Endothelial cell of umbilical vein (primary cell): ENCODE measurements around the gene ATAT1. TPM values are rescaled to one million over a fixed set of nuclear protein-coding genes. Genes with fewer than 3 reads are reported as not detected.

ENCODE experiments used
- BruUV-seq: library from RNA; stranded (reverse); fragments of 400-500 nt; replicated peaks from 2 replicates; lab custom pipeline; 2021; lab: Mats Ljungman, UMichigan
- CTCF ChIA-PET: fragments of 300-600, 350-600 bp; sonication (Branson Sonifier 250); formaldehyde crosslinking; loops from one replicate; lab custom pipeline; 2021; ENCODE audit warnings: antibody characterized with exemption, inconsistent platforms; lab: Charles Lee
- POLR2A ChIA-PET: fragments of 300-600, 350-600 bp; sonication (Branson Sonifier 250); formaldehyde crosslinking; loops from one replicate; lab custom pipeline; 2021; ENCODE audit warnings: antibody characterized with exemption, inconsistent platforms; lab: Charles Lee
- DNase-seq: peaks from one replicate; pipeline ENCODE4 v3.0.0-alpha.2; 2011; ENCODE audit warnings: low read depth, low spot score
- FAIRE-seq: peaks from 2 replicates; lab custom pipeline; 2011; peaks lifted over from hg19 to GRCh38; lab: Jason Lieb, UNC
- H2AFZ ChIP-seq: 2 replicates; pipeline ENCODE4 v1.6.0; 2012; ENCODE audit warnings: low read depth, low read length, control low read depth, inconsistent platforms
- H3K27ac ChIP-seq: 2 replicates; pipeline ENCODE4 v1.5.1; 2011; ENCODE audit warnings: low read depth, mild to moderate bottlenecking, control low read depth, low read length, moderate library complexity; ENCODE audit not compliant: insufficient read depth
- H3K27me3 ChIP-seq, 2 experiments: 2 replicates each; pipeline versions ENCODE4 v1.6.0 to v1.6.1; 2011; ENCODE audit warnings: low read length in 2 of 2, mixed read lengths in 1 of 2; ENCODE audit not compliant: control insufficient read depth in 2 of 2, insufficient read depth in 2 of 2
- H3K36me3 ChIP-seq, 2 experiments: 2 replicates in 1 of 2; 3 replicates in 1 of 2; pipeline ENCODE4 v1.5.1; 2011; ENCODE audit warnings: low read length in 2 of 2, mild to moderate bottlenecking in 1 of 2, moderate library complexity in 1 of 2; ENCODE audit not compliant: control insufficient read depth in 2 of 2, insufficient read depth in 2 of 2; ENCODE audit errors: extremely low read depth in 1 of 2
- H3K4me1 ChIP-seq: 3 replicates; pipeline ENCODE4 v1.5.1; 2011; ENCODE audit warnings: mild to moderate bottlenecking, low read length; ENCODE audit not compliant: control insufficient read depth, insufficient read depth; ENCODE audit errors: extremely low read depth
- H3K4me2 ChIP-seq: 2 replicates; pipeline ENCODE4 v1.6.1; 2011; ENCODE audit warnings: low read length, control low read depth, mixed read lengths; ENCODE audit not compliant: insufficient read depth
- H3K4me3 ChIP-seq, 3 experiments: fragments of 200-600 bp in 1 of 3; sonication (generic), shearing (Covaris generic) in 1 of 3; replicated peaks in 1 of 3; 2 replicates each; pipeline ENCODE4 v1.5.1; 2011 to 2016; ENCODE audit warnings: control low read depth in 3 of 3, low read length in 3 of 3, mild to moderate bottlenecking in 2 of 3, inconsistent platforms in 1 of 3, low read depth in 1 of 3, moderate library complexity in 1 of 3; ENCODE audit not compliant: insufficient read depth in 1 of 3
- H3K79me2 ChIP-seq: 2 replicates; pipeline ENCODE4 v1.6.0; 2012; ENCODE audit warnings: low read length, inconsistent platforms; ENCODE audit not compliant: control insufficient read depth, insufficient read depth
- H3K9ac ChIP-seq: replicated peaks from 2 replicates; pipeline ENCODE3; 2011; ENCODE audit warnings: low read length, control low read depth; ENCODE audit not compliant: insufficient read depth; ENCODE audit errors: extremely low read depth
- H3K9me1 ChIP-seq: replicated peaks from 3 replicates; pipeline ENCODE4 v1.6.0; 2011; ENCODE audit warnings: mild to moderate bottlenecking, low read length; ENCODE audit not compliant: control insufficient read depth, insufficient read depth; ENCODE audit errors: extremely low read depth
- H3K9me3 ChIP-seq: replicated peaks from 2 replicates; pipeline ENCODE4 v1.5.1; 2012; ENCODE audit warnings: low read length, inconsistent platforms; ENCODE audit not compliant: control insufficient read depth, insufficient read depth
- H4K20me1 ChIP-seq: replicated peaks from 2 replicates; pipeline ENCODE3; 2011; ENCODE audit warnings: mild to moderate bottlenecking, low read length; ENCODE audit not compliant: control insufficient read depth, insufficient read depth; ENCODE audit errors: extremely low read depth
- CTCF ChIP-seq, 2 donors: IDR thresholded peaks; 1 replicate in 1 of 2; 2 replicates in 1 of 2; pipeline ENCODE4 v1.5.1; 2011; ENCODE audit warnings: low read length in 2 of 2, mild to moderate bottlenecking in 2 of 2, moderate library complexity in 2 of 2, control low read depth in 1 of 2, inconsistent platforms in 1 of 2, low read depth in 1 of 2; ENCODE audit not compliant: insufficient read depth in 1 of 2; ENCODE audit errors: extremely low read depth in 1 of 2
- EZH2 ChIP-seq: IDR thresholded peaks from 2 replicates; pipeline ENCODE4 v1.6.1; 2012; ENCODE audit warnings: borderline replicate concordance, low read depth, mild to moderate bottlenecking, moderate library complexity, low read length, inconsistent platforms; ENCODE audit not compliant: severe bottlenecking
- FOS ChIP-seq: IDR thresholded peaks from 2 replicates; pipeline ENCODE4 v1.6.1; 2011; ENCODE audit warnings: mild to moderate bottlenecking, low read length, moderate library complexity, borderline replicate concordance; ENCODE audit not compliant: insufficient read depth
- GATA2 ChIP-seq: IDR thresholded peaks from 2 replicates; pipeline ENCODE4 v1.7.0; 2011; ENCODE audit warnings: low read depth, mild to moderate bottlenecking, moderate library complexity, mixed read lengths, low read length; ENCODE audit not compliant: insufficient read length, insufficient read depth
- JUN ChIP-seq: IDR thresholded peaks from 2 replicates; pipeline ENCODE4 v1.6.1; 2011; ENCODE audit warnings: borderline replicate concordance, low read depth; ENCODE audit not compliant: insufficient read length, insufficient read depth
- MAX ChIP-seq: IDR thresholded peaks from 2 replicates; pipeline ENCODE4 v1.6.1; 2011; ENCODE audit not compliant: insufficient read depth, insufficient read length
- MYC ChIP-seq: IDR thresholded peaks from one replicate; pipeline ENCODE4 v1.6.1; 2011; ENCODE audit warnings: mild to moderate bottlenecking, low read depth, low read length
- POLR2A ChIP-seq: IDR thresholded peaks from 2 replicates; pipeline ENCODE4 v1.6.1; 2012; ENCODE audit warnings: low read depth, mild to moderate bottlenecking, control low read depth, low read length
- POLR2AphosphoS5 ChIP-seq: IDR thresholded peaks from 2 replicates; pipeline ENCODE4 v1.6.1; 2012; ENCODE audit warnings: low read depth, mild to moderate bottlenecking, control low read depth, low read length, moderate library complexity; ENCODE audit not compliant: insufficient read depth
- dilution Hi-C: fragments of 300-500 bp; cut with MboI; formaldehyde crosslinking; loops from one replicate; pipeline ENCODE4 v1.15.0; 2019; ENCODE audit warnings: low sequenced_read_pairs; ENCODE audit not compliant: extremely low pct_ligation_motif_present
- intact Hi-C: fragments of 100-400 bp; cut with micrococcal nuclease; formaldehyde crosslinking; loops from one replicate; pipeline ENCODE4 v1.10.0; 2022
- polyA plus RNA-seq, 4 experiments: library from polyadenylated mRNA; depleted of rRNA in 3 of 4; stranded (reverse) in 3 of 4; unstranded in 1 of 4; fragments of >200 nt; gene quantifications; 2 replicates each; pipeline versions ENCODE4 v1.2.1 to v1.2.3, GENCODE V29; 2011 to 2012; ENCODE audit warnings: missing spikeins in 1 of 4
- total RNA-seq: library from RNA; stranded (reverse); gene quantifications from 2 replicates; pipeline ENCODE4 v1.2.3, GENCODE V29; 2021

The ATAT1 gene
- total and polyA plus RNA-seq, 2 donors (not counting 3 experiments of a cell fraction or from before 2014, with no cell fraction given) = 17.4 to 18.4 TPM

GRCh38 chr6:30682143-30683117 lies 55.8 kb downstream of the ATAT1 start:
- Histone ChIP-seq H3K79me2 (peaks cover 87% of the 10 kb centered on the region), H3K27ac (peak overlapping the region; percentile 94), H4K20me1 (no peaks in the 10 kb centered on the region), H3K27me3 (no peaks in the 10 kb centered on the region), H3K4me2 (peak overlapping the region; percentile 85), H3K36me3 (peaks cover 4 to 5% of the 10 kb centered on the region in 2 experiments), H2AFZ (no peak overlapping the region), H3K4me3 (peak overlapping the region; percentile 81 to 93 (median 87)), H3K9me1 (no peaks in the 10 kb centered on the region), H3K9me3 (no peaks in the 10 kb centered on the region), H3K4me1 (peaks cover 34% of the 10 kb centered on the region), H3K9ac (peak overlapping the region; percentile 91)
- ChIA-PET POLR2A (interaction anchor here (0.5 to 3.7 kb wide), 4 partner anchors 10 to 154 kb away, joined by 3 to 34 read pairs (median 12); partner anchors contain the start of genes DHX16 and MDC1), CTCF (interaction anchor here (0.6 to 6.6 kb wide), 8 partner anchors 9 to 405 kb away, joined by 3 to 296 read pairs (median 10); partner anchors contain the start of genes DHX16, MDC1 and TUBB)
- intact Hi-C loops (loop anchor here (1.0 to 2.0 kb wide), 3 partner anchors 35 to 404 kb away; partner anchors contain the start of gene MDC1), dilution Hi-C loops (no loop called here)
- peak; percentile 68 for TF ChIP-seq POLR2A
- no peak for TF ChIP-seq EZH2
- TF ChIP-seq MAX = no peak
- peak; percentile 95 for TF ChIP-seq POLR2AphosphoS5
- no peak for TF ChIP-seq GATA2
- no peak for TF ChIP-seq CTCF (IDR thresholded peaks at IDR 0.05; ENCODE audit: extremely low read depth in 1 of 2, insufficient read depth in 1 of 2, low read depth in 1 of 2, low read length in 2 of 2)
- peak; percentile 83 for TF ChIP-seq FOS
- no peak for TF ChIP-seq MYC
- peak; percentile 63 for TF ChIP-seq JUN
- FAIRE-seq = peak; percentile 98
- BruUV-seq = no TSS peak
- peak; percentile 89 for DNase-seq
